GM12878 (cell line): ENCODE results near the gene NAA30.

Source experiments
- CTCF ChIP-seq, 3 experiments: IDR thresholded peaks in 2 of 3; conservative IDR thresholded peaks in 1 of 3; 2 replicates each; pipeline ENCODE4 v1.5.1; 2011; ENCODE audit warnings: low read depth in 3 of 3, low read length in 3 of 3, mild to moderate bottlenecking in 3 of 3, control low read depth in 2 of 3, moderate library complexity in 2 of 3, inconsistent platforms in 1 of 3, mixed read lengths in 1 of 3; ENCODE audit not compliant: control insufficient read depth in 2 of 3, insufficient read depth in 1 of 3; ENCODE audit errors: extremely low read depth in 1 of 3
- EGR1 ChIP-seq, 2 experiments: IDR thresholded peaks; 1 replicate in 1 of 2; 2 replicates in 1 of 2; pipeline ENCODE4 v1.6.1; 2011 to 2012; ENCODE audit warnings: low read depth in 2 of 2, low read length in 2 of 2, borderline replicate concordance in 1 of 2, mild to moderate bottlenecking in 1 of 2, moderate library complexity in 1 of 2
- FOXM1 ChIP-seq: IDR thresholded peaks from 2 replicates; pipeline ENCODE4 v1.6.1; 2012; ENCODE audit warnings: low read depth, mild to moderate bottlenecking, inconsistent platforms, low read length, moderate library complexity
- PRDM15 ChIP-seq: fragments of 450-650 bp; formaldehyde crosslinking; IDR thresholded peaks from 2 replicates; pipeline ENCODE4 v1.4.0; 2020; ENCODE audit warnings: mild to moderate bottlenecking, moderate library complexity
- RAD51 ChIP-seq: fragments of 450-650 bp; IDR thresholded peaks from 2 replicates; pipeline ENCODE4 v1.6.1; 2016; ENCODE audit warnings: moderate library complexity, mild to moderate bottlenecking, inconsistent platforms
- RFX5 ChIP-seq: IDR thresholded peaks from 2 replicates; pipeline ENCODE4 v1.6.1; 2011; ENCODE audit warnings: low read depth, low read length, improper control_type of control experiment
- YY1 ChIP-seq: IDR thresholded peaks from 2 replicates; pipeline ENCODE4 v1.6.1; 2011; ENCODE audit warnings: low read depth, mild to moderate bottlenecking, low read length
- TF ChIP-seq, protein P1 (sequence below): fragments of 450-650 bp; IDR thresholded peaks from 2 replicates; pipeline ENCODE4 v1.6.1; 2017; ENCODE audit warnings: mild to moderate bottlenecking, moderate library complexity

DNA sequence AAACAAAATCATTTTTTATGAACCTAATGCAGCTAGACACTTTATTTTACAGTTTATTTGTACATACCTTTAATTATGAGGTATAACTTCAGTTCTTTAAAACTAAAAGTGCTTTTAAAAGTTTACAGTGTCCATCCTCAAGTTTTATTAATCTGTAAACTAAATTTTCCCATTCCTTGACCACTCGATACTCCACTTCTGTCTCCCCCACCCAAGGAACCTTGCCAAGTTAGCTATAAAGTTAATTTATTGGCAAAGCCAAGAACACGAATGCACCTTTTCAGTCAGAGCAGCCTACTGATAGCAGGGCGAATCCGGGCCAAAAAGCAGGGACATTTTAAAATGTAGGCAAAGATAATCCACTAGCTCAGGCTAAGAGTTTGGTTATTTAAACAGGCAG, 29.6 kb downstream of the NAA30 start:
- TF ChIP-seq, protein P1, sequence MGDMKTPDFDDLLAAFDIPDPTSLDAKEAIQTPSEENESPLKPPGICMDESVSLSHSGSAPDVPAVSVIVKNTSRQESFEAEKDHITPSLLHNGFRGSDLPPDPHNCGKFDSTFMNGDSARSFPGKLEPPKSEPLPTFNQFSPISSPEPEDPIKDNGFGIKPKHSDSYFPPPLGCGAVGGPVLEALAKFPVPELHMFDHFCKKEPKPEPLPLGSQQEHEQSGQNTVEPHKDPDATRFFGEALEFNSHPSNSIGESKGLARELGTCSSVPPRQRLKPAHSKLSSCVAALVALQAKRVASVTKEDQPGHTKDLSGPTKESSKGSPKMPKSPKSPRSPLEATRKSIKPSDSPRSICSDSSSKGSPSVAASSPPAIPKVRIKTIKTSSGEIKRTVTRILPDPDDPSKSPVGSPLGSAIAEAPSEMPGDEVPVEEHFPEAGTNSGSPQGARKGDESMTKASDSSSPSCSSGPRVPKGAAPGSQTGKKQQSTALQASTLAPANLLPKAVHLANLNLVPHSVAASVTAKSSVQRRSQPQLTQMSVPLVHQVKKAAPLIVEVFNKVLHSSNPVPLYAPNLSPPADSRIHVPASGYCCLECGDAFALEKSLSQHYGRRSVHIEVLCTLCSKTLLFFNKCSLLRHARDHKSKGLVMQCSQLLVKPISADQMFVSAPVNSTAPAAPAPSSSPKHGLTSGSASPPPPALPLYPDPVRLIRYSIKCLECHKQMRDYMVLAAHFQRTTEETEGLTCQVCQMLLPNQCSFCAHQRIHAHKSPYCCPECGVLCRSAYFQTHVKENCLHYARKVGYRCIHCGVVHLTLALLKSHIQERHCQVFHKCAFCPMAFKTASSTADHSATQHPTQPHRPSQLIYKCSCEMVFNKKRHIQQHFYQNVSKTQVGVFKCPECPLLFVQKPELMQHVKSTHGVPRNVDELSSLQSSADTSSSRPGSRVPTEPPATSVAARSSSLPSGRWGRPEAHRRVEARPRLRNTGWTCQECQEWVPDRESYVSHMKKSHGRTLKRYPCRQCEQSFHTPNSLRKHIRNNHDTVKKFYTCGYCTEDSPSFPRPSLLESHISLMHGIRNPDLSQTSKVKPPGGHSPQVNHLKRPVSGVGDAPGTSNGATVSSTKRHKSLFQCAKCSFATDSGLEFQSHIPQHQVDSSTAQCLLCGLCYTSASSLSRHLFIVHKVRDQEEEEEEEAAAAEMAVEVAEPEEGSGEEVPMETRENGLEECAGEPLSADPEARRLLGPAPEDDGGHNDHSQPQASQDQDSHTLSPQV, result no peak
- TF ChIP-seq PRDM15 (CRISPR knock-in tag) (no peak), CTCF (IDR thresholded peaks at IDR 0.05 in 2 of 3, conservative IDR thresholded peaks at IDR 0.05 in 1 of 3; ENCODE audit: control insufficient read depth in 2 of 3, extremely low read depth in 1 of 3, insufficient read depth in 1 of 3, low read depth in 3 of 3, low read length in 3 of 3) (no peak), RAD51 (no peak), EGR1 (IDR thresholded peaks at IDR 0.05; ENCODE audit: borderline replicate concordance in 1 of 2, low read depth in 2 of 2, low read length in 2 of 2) (no peak), FOXM1 (no peak), YY1 (no peak), RFX5 (no peak)
